Esophagus mucosa (tissue), 1 donor: Measurements from ENCODE around the gene SULT1E1. TPM values are rescaled to one million over a fixed set of nuclear protein-coding genes. Genes with fewer than 3 reads are reported as not detected.

Source experiments
- total RNA-seq: library from RNA; stranded (reverse); gene quantifications from one replicate; pipeline ENCODE4 v1.2.4, GENCODE V29; 2023
- donor health status: DM: yes; HTN: yes; CAD: no.

Gene SULT1E1
- total RNA-seq, 1 donor from 2014 or later = 0.52 TPM

Other genes starting within 250 kb of the SULT1E1 start
- gene UGT2A2, start 220.5 kb downstream of the SULT1E1 start, total RNA-seq = not detected
- not detected for gene UGT2A1, start 206.9 kb downstream of the SULT1E1 start, total RNA-seq
- gene SULT1B1, start 99.5 kb downstream of the SULT1E1 start, total RNA-seq = 1.3 TPM
- not detected for gene CSN1S1, start 70.9 kb upstream of the SULT1E1 start, total RNA-seq
- gene CSN2, start 105.6 kb upstream of the SULT1E1 start, total RNA-seq = not detected
- gene STATH, start 135.8 kb upstream of the SULT1E1 start, total RNA-seq = not detected
- not detected for gene HTN3, start 168.3 kb upstream of the SULT1E1 start, total RNA-seq
- not detected for gene HTN1, start 190.3 kb upstream of the SULT1E1 start, total RNA-seq